Stimulated activated CD8-positive, alpha-beta memory T cell treated with anti-CD3 and anti-CD28 coated beads, Interleukin-7, amount 100 ng/mL, for 24 hours (primary cell): ENCODE data around the gene TYW1.
"Not testable (repeated sequence)": the region's sequence is repeated elsewhere in the genome, so short reads cannot be mapped to it uniquely, and the experiment has no call there.

Experiments
- DNase-seq: peaks from one replicate; pipeline ENCODE4 v3.0.0-alpha.2; 2020; ENCODE audit warnings: low read depth

Gene TYW1

DNA sequence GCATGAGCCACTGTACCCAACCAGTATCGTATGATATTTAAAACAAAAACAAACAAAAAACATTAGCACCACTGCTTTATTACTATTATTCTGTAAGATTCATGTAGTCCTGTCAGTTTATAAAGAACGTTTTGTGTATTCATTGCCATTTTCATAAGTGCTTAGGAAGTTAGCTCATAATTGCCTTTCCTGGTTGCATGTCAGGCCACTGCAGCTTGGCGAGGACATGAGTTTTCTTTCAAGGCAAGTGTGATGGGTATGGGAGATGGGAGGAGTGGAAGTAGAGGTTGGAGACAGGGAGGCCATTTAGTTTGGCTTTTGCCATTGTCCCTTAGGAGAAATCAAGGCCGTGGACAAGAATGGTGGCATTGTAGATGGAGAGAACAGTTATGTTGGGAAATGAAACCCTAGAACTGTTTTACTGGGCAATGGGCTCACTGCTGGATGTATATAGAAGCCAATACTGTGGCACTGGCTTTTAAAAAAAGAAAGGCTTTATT is 48.9 kb downstream of the TYW1 start:
- DNase-seq, result no peak

- not testable (repeated sequence) for DNase-seq
Observed at GRCh38 chr7:67046819-67047218, 50.2 kb downstream of the TYW1 start.

DNA sequence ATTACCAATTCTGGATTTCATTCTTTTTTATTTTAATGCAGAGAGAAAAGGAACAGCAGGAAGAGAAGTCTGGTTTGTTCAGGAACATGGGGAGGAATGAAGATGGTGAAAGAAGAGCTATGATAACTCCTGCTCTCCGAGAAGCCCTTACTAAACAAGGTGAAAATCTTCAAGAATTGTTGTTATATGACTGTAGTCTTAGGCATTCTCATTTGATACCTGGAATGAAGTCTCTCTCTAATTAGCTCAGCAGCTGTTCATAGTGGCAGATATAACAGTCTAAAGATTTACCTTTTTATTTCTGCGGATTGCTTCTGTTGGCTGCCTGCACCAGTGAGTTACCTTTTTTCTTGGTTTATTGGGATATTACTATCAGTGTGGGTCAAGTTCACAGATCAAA is 53.3 kb downstream of the TYW1 start:
- not testable (repeated sequence) for DNase-seq

DNA sequence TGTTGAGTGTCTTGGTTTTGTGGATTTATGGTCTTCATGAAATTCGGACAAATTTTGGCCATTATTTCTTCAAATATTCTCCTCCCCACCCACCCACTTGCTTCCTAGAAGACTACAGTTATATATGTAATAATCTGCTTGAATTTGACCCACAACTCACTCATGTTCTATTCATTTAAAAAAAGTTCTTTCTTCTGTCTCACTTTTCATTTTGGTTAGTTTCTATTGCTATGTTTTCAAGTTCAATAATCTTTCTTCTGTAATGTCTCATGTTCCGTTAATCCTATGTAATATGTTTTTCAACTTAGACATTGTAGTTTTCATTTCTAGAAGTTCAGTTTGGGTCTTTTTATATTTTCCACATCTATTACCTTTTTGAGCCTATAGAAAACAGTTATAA is 55.5 kb downstream of the TYW1 start:
- not testable (repeated sequence) for DNase-seq

DNA sequence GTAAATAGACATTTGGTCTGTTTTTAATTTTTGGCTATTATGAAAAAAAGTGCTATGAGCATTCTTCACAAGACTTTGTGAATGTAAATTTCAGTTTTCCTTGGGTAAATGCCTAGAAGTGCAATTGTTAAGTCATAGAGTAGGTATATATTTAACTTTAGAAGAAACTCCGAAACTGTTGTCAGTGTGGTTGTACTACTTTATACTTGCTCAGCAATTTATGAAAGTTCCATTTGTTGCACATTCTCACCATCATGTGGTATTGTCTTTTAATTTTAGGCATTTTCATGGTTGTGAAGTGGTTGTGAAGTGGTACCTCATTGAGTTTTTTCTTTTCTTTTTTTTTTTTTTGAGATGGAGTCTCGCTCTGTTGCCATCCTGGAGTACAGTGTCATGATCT is 60.0 kb downstream of the TYW1 start:
- DNase-seq, result no peak

- DNase-seq, result not testable (repeated sequence)
Observed at GRCh38 chr7:67061321-67061720, 64.7 kb downstream of the TYW1 start.

- DNase-seq, result not testable (repeated sequence)
Observed at GRCh38 chr7:67062802-67063201, 66.2 kb downstream of the TYW1 start.

DNA sequence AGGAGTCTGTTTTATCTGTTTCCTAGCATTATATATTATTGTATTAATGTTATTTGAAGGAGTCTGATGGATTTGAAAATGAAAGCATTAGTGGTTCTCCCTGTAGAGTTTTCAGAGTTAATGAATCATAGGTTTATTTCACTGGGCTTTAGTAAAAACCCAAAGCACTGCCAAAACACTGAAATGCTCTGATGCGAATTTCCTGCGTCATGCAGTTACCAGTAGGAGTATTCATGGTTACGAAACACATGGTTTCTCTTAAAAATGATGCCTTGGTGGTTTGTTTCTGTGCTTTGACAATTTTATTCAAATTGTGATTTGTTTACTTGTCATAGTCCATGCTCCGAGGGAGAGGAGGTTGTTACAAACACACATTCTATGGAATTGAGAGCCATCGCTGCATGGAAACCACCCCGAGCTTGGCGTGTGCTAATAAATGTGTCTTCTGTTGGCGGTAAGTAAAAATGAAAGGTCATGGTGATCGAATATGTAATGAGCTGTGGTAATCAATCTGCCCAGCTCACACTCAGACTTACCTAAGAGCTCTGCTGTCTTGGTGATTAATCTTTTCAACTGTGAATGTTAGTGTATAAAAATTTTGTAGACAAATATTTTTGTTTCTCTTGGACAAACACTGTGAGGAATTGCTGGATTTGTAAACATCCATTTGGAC is 70.5 kb downstream of the TYW1 start:
- not testable (repeated sequence) for DNase-seq

- DNase-seq, result not testable (repeated sequence)
Observed at GRCh38 chr7:67076120-67076519, 79.5 kb downstream of the TYW1 start.

- not testable (repeated sequence) for DNase-seq
Observed at GRCh38 chr7:67082880-67083279, 86.2 kb downstream of the TYW1 start.

- not testable (repeated sequence) for DNase-seq
Observed at GRCh38 chr7:67089261-67089660, 92.6 kb downstream of the TYW1 start.

DNA sequence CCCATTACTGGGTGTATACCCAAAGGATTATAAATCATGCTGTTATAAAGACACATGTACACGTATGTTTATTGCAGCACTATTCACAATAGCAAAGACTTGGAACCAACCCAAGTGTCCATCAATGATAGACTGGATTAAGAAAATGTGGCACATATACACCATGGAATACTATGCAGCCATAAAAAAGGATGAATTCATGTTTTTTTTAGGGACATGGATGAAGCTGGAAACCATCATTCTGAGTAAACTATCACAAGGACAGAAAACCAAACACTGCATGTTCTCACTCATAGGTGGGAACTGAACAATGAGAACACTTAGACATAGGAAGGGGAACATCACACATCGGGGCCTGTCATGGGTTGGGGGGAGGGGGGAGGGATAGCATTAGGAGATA is 94.4 kb downstream of the TYW1 start:
- not testable (repeated sequence) for DNase-seq

GRCh38 chr7:67098031-67098430 is 101.4 kb downstream of the TYW1 start:
- not testable (repeated sequence) for DNase-seq

DNA sequence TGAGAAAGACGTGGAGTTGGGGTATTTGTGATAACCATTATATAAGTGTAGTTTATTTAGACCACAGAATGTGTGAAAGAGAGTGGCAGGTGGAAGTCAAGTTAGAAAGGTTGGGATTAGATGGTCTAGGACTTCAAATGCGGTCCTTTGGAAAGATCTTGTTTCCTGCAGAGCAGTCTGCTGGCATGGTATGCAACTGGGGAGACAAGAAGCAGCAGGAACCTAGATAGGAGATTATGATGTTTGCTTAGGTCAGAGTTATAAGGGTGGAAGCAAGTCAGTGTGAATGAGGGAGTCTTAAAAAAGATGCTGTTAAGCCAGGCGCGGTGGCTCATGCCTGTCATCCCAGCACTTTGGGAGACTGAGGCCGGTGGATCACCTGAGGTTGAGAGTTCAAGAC is 102.8 kb downstream of the TYW1 start:
- not testable (repeated sequence) for DNase-seq

GRCh38 chr7:67100038-67100437 is 103.4 kb downstream of the TYW1 start:
- not testable (repeated sequence) for DNase-seq

GRCh38 chr7:67100956-67101361 is 104.3 kb downstream of the TYW1 start:
- no peak for DNase-seq

DNA sequence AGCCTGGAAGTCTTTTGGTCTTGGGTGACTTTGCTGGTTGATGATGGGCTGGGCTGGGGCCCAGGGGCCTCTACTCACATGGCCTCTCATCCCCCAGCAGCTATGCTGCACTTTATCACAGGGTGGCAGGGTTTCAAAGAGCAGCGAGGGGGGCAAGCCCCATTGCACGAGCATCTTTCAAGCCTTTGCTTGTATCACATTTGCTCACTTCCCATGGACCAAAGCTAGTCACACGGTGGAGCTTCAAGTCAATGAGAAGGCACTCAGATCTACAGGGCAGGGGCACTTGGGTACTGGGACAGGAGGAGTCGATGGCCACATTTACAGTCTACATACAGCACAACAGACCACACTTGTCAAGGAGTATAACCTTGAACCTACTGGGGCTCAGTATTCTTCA is 108.3 kb downstream of the TYW1 start:
- DNase-seq, result not testable (repeated sequence)

- no peak for DNase-seq
Observed at GRCh38 chr7:67105377-67105776, 108.7 kb downstream of the TYW1 start.

GRCh38 chr7:67106255-67106654 is 109.6 kb downstream of the TYW1 start:
- not testable (repeated sequence) for DNase-seq

DNA sequence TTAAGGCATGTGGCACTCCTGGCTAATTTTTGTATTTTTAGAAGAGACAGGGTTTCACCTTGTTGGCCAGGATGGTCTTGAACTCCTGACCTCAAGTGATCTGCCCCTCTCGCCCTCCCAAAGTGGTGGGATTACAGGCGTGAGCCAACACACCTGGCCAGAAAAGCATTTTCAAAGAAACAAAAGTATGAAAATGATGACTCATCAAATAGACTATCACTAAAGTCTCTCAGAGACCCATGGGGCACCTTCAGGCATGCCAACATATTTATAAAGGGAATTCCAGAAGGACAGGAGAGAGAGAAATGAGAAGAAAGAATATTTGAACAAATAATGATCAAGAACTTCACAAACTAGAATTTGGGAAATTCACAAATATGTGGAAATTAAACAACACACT is 114.7 kb downstream of the TYW1 start:
- not testable (repeated sequence) for DNase-seq

DNA sequence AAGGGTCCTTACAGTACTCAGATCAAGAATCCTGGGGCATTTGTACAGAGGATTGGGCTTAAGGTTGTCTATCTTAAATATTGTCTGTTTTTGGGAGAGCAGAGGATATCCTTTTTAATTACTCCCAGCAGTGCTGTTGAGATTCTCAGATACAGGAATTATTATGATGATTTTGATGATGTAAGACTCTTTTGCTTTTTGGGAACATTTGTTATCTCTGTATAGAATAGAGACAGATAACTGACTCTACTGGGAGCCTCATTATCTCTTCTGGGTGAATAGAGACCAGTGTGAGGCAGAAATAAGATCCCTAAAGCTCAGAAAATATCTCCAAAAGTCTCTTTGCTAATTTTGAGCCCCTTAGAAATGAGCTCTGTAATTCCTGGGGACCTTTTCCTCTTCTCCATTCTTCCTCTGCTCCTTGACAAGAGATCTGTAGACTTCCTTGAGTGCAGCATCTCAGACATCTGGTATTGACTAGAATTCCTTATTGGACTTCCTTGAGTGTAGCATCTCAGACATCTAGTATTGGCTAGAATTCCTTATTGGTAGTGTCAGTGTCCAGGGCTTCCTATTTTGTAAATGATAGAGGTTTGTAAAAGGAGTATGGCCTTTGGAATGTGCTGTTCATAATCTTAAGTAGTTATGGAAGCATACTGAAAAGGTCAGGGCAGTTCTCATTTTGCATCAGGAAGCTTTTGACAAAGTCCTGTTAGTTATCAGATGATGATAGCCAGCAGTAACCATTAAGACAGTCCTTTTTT is 118.0 kb downstream of the TYW1 start:
- not testable (repeated sequence) for DNase-seq

GRCh38 chr7:67120491-67120890 is 123.9 kb downstream of the TYW1 start:
- DNase-seq, result not testable (repeated sequence)

DNA sequence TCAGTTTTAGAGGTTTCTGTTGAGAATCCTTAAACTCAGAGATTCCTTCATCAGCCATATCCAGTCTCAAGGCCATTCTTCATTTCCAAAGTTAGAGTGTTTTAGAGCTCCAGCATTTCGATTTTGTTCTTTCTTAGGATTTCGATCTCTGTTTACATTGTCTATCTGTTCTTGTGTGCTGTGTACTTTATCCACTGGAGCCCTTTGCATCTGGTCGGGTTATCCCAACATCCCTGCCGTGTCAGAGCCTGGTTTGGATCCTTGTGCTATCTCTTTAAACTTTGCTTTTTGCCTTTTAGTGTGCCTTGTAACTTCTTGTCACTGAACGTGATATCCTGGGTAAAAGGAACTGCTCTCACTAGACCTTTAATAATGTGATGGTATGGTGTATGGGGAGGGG is 131.6 kb downstream of the TYW1 start:
- DNase-seq, result not testable (repeated sequence)
